T-cell (primary cell): Measurements from ENCODE around the gene TNFAIP2. TPM values are rescaled to one million over a fixed set of nuclear protein-coding genes. Genes with fewer than 3 reads are reported as not detected.
"Not testable (repeated sequence)": the region's sequence is repeated elsewhere in the genome, so short reads cannot be mapped to it uniquely, and the experiment has no call there.

Experiments used
- ATAC-seq, 4 experiments: fragments of 200-7000 bp in 3 of 4; fragments of 150-1000 bp in 1 of 4; cut with Tn5 transposase; replicated peaks in 1 of 4; 1 replicate in 3 of 4; 2 replicates in 1 of 4; pipeline ENCODE4 v1.10.0; 2021; ENCODE audit warnings: moderate library complexity in 3 of 4, mild to moderate bottlenecking in 2 of 4, moderate number of reproducible peaks in 1 of 4
- CTCF ChIA-PET, 2 donors: fragments of 300-600 bp; sonication (Branson Sonifier 250); formaldehyde crosslinking; loops; one replicate each; lab custom pipeline; 2022; ENCODE audit warnings: antibody characterized with exemption in 2 of 2; lab: Charles Lee
- POLR2A ChIA-PET, 2 donors: fragments of 300-600 bp; sonication (Branson Sonifier 250); formaldehyde crosslinking; loops; one replicate each; lab custom pipeline; 2022; ENCODE audit warnings: antibody characterized with exemption in 2 of 2; lab: Charles Lee
- DNase-seq, 35 experiments: peaks; one replicate each; pipeline versions ENCODE4 v3.0.0 to v3.0.0-alpha.2; 2013 to 2023
- H3K27ac ChIP-seq: one replicate; pipeline ENCODE4 v1.5.1; 2013; ENCODE audit warnings: low read length
- H3K27me3 ChIP-seq, 2 experiments: replicated peaks in 1 of 2; 1 replicate in 1 of 2; 2 replicates in 1 of 2; pipeline versions ENCODE4 v1.6.1 to v1.7.0; 2013; ENCODE audit warnings: low read length in 1 of 2, mixed read lengths in 1 of 2; ENCODE audit not compliant: control insufficient read depth in 2 of 2, insufficient read depth in 2 of 2; ENCODE audit errors: extremely low read depth in 1 of 2
- H3K36me3 ChIP-seq, 2 donors: 1 replicate in 1 of 2; 2 replicates in 1 of 2; pipeline versions ENCODE4 v1.6.1 to v1.7.0; 2013; ENCODE audit warnings: low read length in 1 of 2; ENCODE audit not compliant: control insufficient read depth in 2 of 2, insufficient read depth in 1 of 2; ENCODE audit errors: extremely low read depth in 1 of 2
- H3K4me1 ChIP-seq, 2 experiments: 1 replicate in 1 of 2; 2 replicates in 1 of 2; pipeline versions ENCODE4 v1.6.1 to v1.7.0; 2013; ENCODE audit warnings: low read length in 2 of 2, mixed read lengths in 1 of 2; ENCODE audit not compliant: insufficient read depth in 2 of 2, control insufficient read depth in 1 of 2; ENCODE audit errors: extremely low read depth in 1 of 2
- H3K4me3 ChIP-seq, 2 donors: 1 replicate in 1 of 2; 2 replicates in 1 of 2; pipeline versions ENCODE4 v1.5.1 to v1.7.0; 2013; ENCODE audit warnings: mild to moderate bottlenecking in 2 of 2, low read length in 1 of 2, moderate library complexity in 1 of 2; ENCODE audit not compliant: control insufficient read depth in 1 of 2; ENCODE audit errors: extremely low read depth in 1 of 2
- H3K9me3 ChIP-seq: 2 replicates; pipeline ENCODE4 v1.7.0; 2013
- H3K27ac Mint-ChIP-seq, 2 donors: one replicate each; pipeline ENCODE4 v1.8.0; 2020 to 2021; ENCODE audit warnings: mild to moderate bottlenecking in 2 of 2, mixed read lengths in 2 of 2
- H3K27me3 Mint-ChIP-seq, 2 donors: one replicate each; pipeline ENCODE4 v1.8.0; 2021 to 2022; ENCODE audit warnings: mixed read lengths in 2 of 2
- H3K36me3 Mint-ChIP-seq: one replicate; pipeline ENCODE4 v1.8.0; 2021; ENCODE audit warnings: mixed read lengths
- H3K4me1 Mint-ChIP-seq, 3 donors: one replicate each; pipeline ENCODE4 v1.8.0; 2020 to 2022; ENCODE audit warnings: mixed read lengths in 3 of 3, mild to moderate bottlenecking in 1 of 3
- H3K4me3 Mint-ChIP-seq, 3 donors: one replicate each; pipeline ENCODE4 v1.8.0; 2020 to 2022; ENCODE audit warnings: mild to moderate bottlenecking in 3 of 3, mixed read lengths in 3 of 3, moderate library complexity in 3 of 3
- H3K9me3 Mint-ChIP-seq, 3 donors: one replicate each; pipeline ENCODE4 v1.8.0; 2020 to 2022; ENCODE audit warnings: mixed read lengths in 3 of 3
- WGBS: methylation state at CpG from one replicate; pipeline ENCODE4 v1.1.5; 2013; ENCODE audit warnings: missing lambda C conversion rate; ENCODE audit not compliant: insufficient coverage; 5-methylcytosine and 5-hydroxymethylcytosine counted together
- total RNA-seq, 35 experiments: library from RNA in 6 of 35; stranded (reverse) in 6 of 35; fragments of 120-200 nt in 1 of 35; gene quantifications; one replicate each; pipeline versions ENCODE4 v1.2.1 to v1.2.4 and lab custom pipeline; 2013 to 2026

TNFAIP2 gene
- total RNA-seq, 5 donors from 2014 or later (not counting 1 experiment from before 2014, with no cell fraction given): 0.93 to 2.1 (median 1.0) TPM

GRCh38 chr14:103165323-103165722 is 42.1 kb downstream of the TNFAIP2 start:
- 72% methylated on average over 3 of the region's 6 CpGs for WGBS
- no peaks in the 10 kb centered on the region for H3K36me3 Mint-ChIP-seq
- H3K27me3 Mint-ChIP-seq: peaks cover 10 to 18% of the 10 kb centered on the region in 2 donors
- POLR2A ChIA-PET: no interaction called here
- Histone ChIP-seq H3K27me3 (peaks cover 0 to 23% of the 10 kb centered on the region in 2 experiments), H3K4me1 (peaks cover 0 to 6% of the 10 kb centered on the region in 2 experiments), H3K36me3 (no peaks in the 10 kb centered on the region), H3K27ac (no peak overlapping the region), H3K4me3 (no peak overlapping the region), H3K9me3 (no peaks in the 10 kb centered on the region)
- H3K27ac Mint-ChIP-seq: no peak overlapping the region
- no peak for ATAC-seq
- peaks cover 2 to 8% (median 7%) of the 10 kb centered on the region in 3 donors for H3K4me1 Mint-ChIP-seq
- no peak for DNase-seq
- peaks cover 0 to 5% (median 0%) of the 10 kb centered on the region in 3 donors for H3K9me3 Mint-ChIP-seq
- CTCF ChIA-PET: no interaction called here
- no peak overlapping the region for H3K4me3 Mint-ChIP-seq

- Mint-ChIP-seq H3K27ac (no peak overlapping the region), H3K4me1 (no peaks in the 10 kb centered on the region), H3K36me3 (no peaks in the 10 kb centered on the region), H3K9me3 (peaks cover 0 to 27% (median 5%) of the 10 kb centered on the region in 3 donors), H3K27me3 (peaks cover 19 to 23% of the 10 kb centered on the region in 2 donors), H3K4me3 (no peak overlapping the region)
- Histone ChIP-seq H3K36me3 (no peaks in the 10 kb centered on the region), H3K4me3 (no peak overlapping the region), H3K4me1 (no peaks in the 10 kb centered on the region), H3K27ac (no peak overlapping the region), H3K27me3 (peaks cover 0 to 18% of the 10 kb centered on the region in 2 experiments), H3K9me3 (peaks cover 3% of the 10 kb centered on the region)
- ATAC-seq (no peak), DNase-seq (no peak)
- POLR2A ChIA-PET: no interaction called here
- CTCF ChIA-PET: no interaction called here
- 76% methylated on average over 6 of the region's 6 CpGs for WGBS
Measured at GRCh38 chr14:103169954-103170353, 46.7 kb downstream of the TNFAIP2 start.

GRCh38 chr14:103171206-103171605 is 47.9 kb downstream of the TNFAIP2 start:
- Mint-ChIP-seq H3K27me3 (peaks cover 20 to 21% of the 10 kb centered on the region in 2 donors), H3K9me3 (peaks cover 0 to 27% (median 5%) of the 10 kb centered on the region in 3 donors)
- H3K27ac Mint-ChIP-seq, H3K4me3 ChIP-seq, H3K4me3 Mint-ChIP-seq, H3K4me1 Mint-ChIP-seq, ATAC-seq, H3K27ac ChIP-seq, DNase-seq, CTCF ChIA-PET, H3K9me3 ChIP-seq, H3K36me3 ChIP-seq, POLR2A ChIA-PET, H3K36me3 Mint-ChIP-seq, H3K4me1 ChIP-seq: not testable (repeated sequence)
- peaks cover 0 to 15% of the 10 kb centered on the region in 2 experiments for H3K27me3 ChIP-seq
- WGBS: no CpG with 5 or more reads among the region's 2 CpGs

GRCh38 chr14:103172921-103173320 is 49.7 kb downstream of the TNFAIP2 start:
- peaks cover 0 to 27% (median 5%) of the 10 kb centered on the region in 3 donors for H3K9me3 Mint-ChIP-seq
- Histone ChIP-seq H3K4me3 (no peak overlapping the region), H3K9me3 (peaks cover 3% of the 10 kb centered on the region), H3K4me1 (no peaks in the 10 kb centered on the region), H3K36me3 (no peaks in the 10 kb centered on the region), H3K27ac (no peak overlapping the region), H3K27me3 (peaks cover 0 to 11% of the 10 kb centered on the region in 2 experiments)
- ATAC-seq (no peak), DNase-seq (no peak)
- H3K4me3 Mint-ChIP-seq: no peak overlapping the region
- no CpG with 5 or more reads among the region's 5 CpGs for WGBS
- H3K4me1 Mint-ChIP-seq: no peaks in the 10 kb centered on the region
- peaks cover 17 to 18% of the 10 kb centered on the region in 2 donors for H3K27me3 Mint-ChIP-seq
- POLR2A ChIA-PET: no interaction called here
- H3K36me3 Mint-ChIP-seq: no peaks in the 10 kb centered on the region
- no peak overlapping the region for H3K27ac Mint-ChIP-seq
- CTCF ChIA-PET: no interaction called here

GRCh38 chr14:103173887-103174286 is 50.6 kb downstream of the TNFAIP2 start:
- H3K36me3 ChIP-seq, CTCF ChIA-PET, DNase-seq, H3K9me3 ChIP-seq, H3K27ac Mint-ChIP-seq, H3K4me3 Mint-ChIP-seq, H3K27ac ChIP-seq, H3K4me3 ChIP-seq, POLR2A ChIA-PET, H3K27me3 ChIP-seq, ATAC-seq, H3K4me1 ChIP-seq, H3K4me1 Mint-ChIP-seq, H3K36me3 Mint-ChIP-seq: not testable (repeated sequence)
- Mint-ChIP-seq H3K9me3 (peaks cover 0 to 27% (median 5%) of the 10 kb centered on the region in 3 donors), H3K27me3 (peaks cover 17 to 18% of the 10 kb centered on the region in 2 donors)
- no CpG with 5 or more reads among the region's 2 CpGs for WGBS

DNA sequence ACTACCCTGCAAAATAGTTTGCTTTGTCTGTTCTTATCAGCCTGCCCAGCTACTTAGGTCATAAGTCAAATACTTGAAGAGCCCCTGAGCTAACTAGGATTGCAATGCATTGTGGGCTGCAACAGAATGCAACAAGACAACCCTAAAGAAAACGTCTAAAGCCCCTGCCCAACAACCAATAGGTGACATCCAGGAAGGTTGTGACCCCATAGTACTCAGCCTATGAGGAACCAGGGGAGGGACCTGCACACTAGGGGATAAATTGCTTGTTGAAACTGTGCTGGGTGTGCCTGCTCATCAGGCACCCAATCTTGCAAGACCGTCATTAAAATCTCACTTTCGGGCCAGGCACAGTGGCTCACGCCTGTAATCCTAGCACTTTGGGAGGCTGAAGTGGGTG is 52.9 kb downstream of the TNFAIP2 start:
- DNase-seq, H3K4me1 ChIP-seq, H3K36me3 Mint-ChIP-seq, H3K36me3 ChIP-seq, H3K27ac Mint-ChIP-seq, H3K27ac ChIP-seq, H3K4me3 Mint-ChIP-seq, ATAC-seq, CTCF ChIA-PET, POLR2A ChIA-PET, H3K4me3 ChIP-seq, H3K4me1 Mint-ChIP-seq, H3K9me3 ChIP-seq: not testable (repeated sequence)
- H3K27me3 ChIP-seq: peaks cover 0 to 14% of the 10 kb centered on the region in 2 experiments
- H3K9me3 Mint-ChIP-seq: peaks cover 0 to 15% (median 5%) of the 10 kb centered on the region in 3 donors
- no CpG with 5 or more reads among the region's 4 CpGs for WGBS
- H3K27me3 Mint-ChIP-seq: peaks cover 14 to 18% of the 10 kb centered on the region in 2 donors
